ENCODE data around the gene IL18RAP.

GRCh38 chr2:102442967-102443828 lies 20.2 kb downstream of the IL18RAP start:
- TF ChIP-seq ZNF8 (CRISPR knock-in tag; IDR thresholded peaks at IDR 0.05) (no peak), ZNF565 (CRISPR knock-in tag; conservative IDR thresholded peaks at IDR 0.05; ENCODE audit: low read depth) (no peak), ISL1 (CRISPR knock-in tag; IDR thresholded peaks at IDR 0.05) (no peak), PPARA (CRISPR knock-in tag; IDR thresholded peaks at IDR 0.05; ENCODE audit: borderline replicate concordance) (no peak), TCF4 (CRISPR knock-in tag; IDR thresholded peaks at IDR 0.05; ENCODE audit: borderline replicate concordance) (no peak), ESRRG (CRISPR knock-in tag; IDR thresholded peaks at IDR 0.05) (no peak), GLIS3 (CRISPR knock-in tag; IDR thresholded peaks at IDR 0.05) (no peak), ZFP3 (CRISPR knock-in tag; IDR thresholded peaks at IDR 0.05) (no peak), CSRNP3 (CRISPR knock-in tag; IDR thresholded peaks at IDR 0.05) (no peak), CREB5 (CRISPR knock-in tag; IDR thresholded peaks at IDR 0.05; ENCODE audit: low read depth) (no peak), CSDC2 (CRISPR knock-in tag; IDR thresholded peaks at IDR 0.05) (no peak), ZNF70 (CRISPR knock-in tag; IDR thresholded peaks at IDR 0.05) (no peak)

Measured in SK-N-SH treated with all-trans-retinoic acid at 6 μM for 48 hours (cell line).